NOMO-1 treated with DMSO at 0.1 percent for 48 hours (cell line): Measurements from ENCODE around the gene CDK18.

Source experiments
- DNase-seq: peaks from one replicate; lab custom pipeline; 2025; ENCODE audit not compliant: unreplicated experiment; lab: John Stamatoyannopoulos, UW

Gene CDK18

GRCh38 chr1:205502111-205502810 is 2.2 kb upstream of the CDK18 start:
- no peak for DNase-seq

GRCh38 chr1:205502992-205503391 is 1.5 kb upstream of the CDK18 start:
- DNase-seq: no peak

- DNase-seq: no peak
These were observed 734 bp downstream of the CDK18 start for GRCh38 chr1:205505076-205505729.

- no peak for DNase-seq
These were observed 1.3 kb downstream of the CDK18 start for GRCh38 chr1:205505791-205506190.

- DNase-seq: no peak
These were observed 2.1 kb downstream of the CDK18 start for GRCh38 chr1:205506409-205507200.

GRCh38 chr1:205508227-205508714 is 3.8 kb downstream of the CDK18 start:
- DNase-seq: no peak

- no peak for DNase-seq
These were observed 6.0 kb downstream of the CDK18 start for GRCh38 chr1:205510308-205510950.

- DNase-seq: no peak
These were observed 6.5 kb downstream of the CDK18 start for GRCh38 chr1:205510951-205511330.

GRCh38 chr1:205512059-205513045 is 7.9 kb downstream of the CDK18 start:
- no peak for DNase-seq

- DNase-seq: no peak
These were observed 9.3 kb downstream of the CDK18 start for GRCh38 chr1:205513774-205514173.

GRCh38 chr1:205514211-205515142 is 10.0 kb downstream of the CDK18 start:
- no peak for DNase-seq

- DNase-seq: no peak
These were observed 11.3 kb downstream of the CDK18 start for GRCh38 chr1:205515781-205516253.

- no peak for DNase-seq
These were observed 11.9 kb downstream of the CDK18 start for GRCh38 chr1:205516362-205516761.

- no peak for DNase-seq
These were observed 12.8 kb downstream of the CDK18 start for GRCh38 chr1:205517288-205517687.

GRCh38 chr1:205517763-205518162 is 13.3 kb downstream of the CDK18 start:
- no peak for DNase-seq

GRCh38 chr1:205518661-205519540 is 14.4 kb downstream of the CDK18 start:
- no peak for DNase-seq

- DNase-seq: no peak
These were observed 15.2 kb downstream of the CDK18 start for GRCh38 chr1:205519541-205520131.

GRCh38 chr1:205520709-205521108 is 16.2 kb downstream of the CDK18 start:
- no peak for DNase-seq
